ENCODE results near the gene HTR4. TPM values are rescaled to one million over a fixed set of nuclear protein-coding genes. Genes with fewer than 3 reads are reported as not detected.

Gene HTR4
- polyA plus RNA-seq, 3 donors = not detected

DNA sequence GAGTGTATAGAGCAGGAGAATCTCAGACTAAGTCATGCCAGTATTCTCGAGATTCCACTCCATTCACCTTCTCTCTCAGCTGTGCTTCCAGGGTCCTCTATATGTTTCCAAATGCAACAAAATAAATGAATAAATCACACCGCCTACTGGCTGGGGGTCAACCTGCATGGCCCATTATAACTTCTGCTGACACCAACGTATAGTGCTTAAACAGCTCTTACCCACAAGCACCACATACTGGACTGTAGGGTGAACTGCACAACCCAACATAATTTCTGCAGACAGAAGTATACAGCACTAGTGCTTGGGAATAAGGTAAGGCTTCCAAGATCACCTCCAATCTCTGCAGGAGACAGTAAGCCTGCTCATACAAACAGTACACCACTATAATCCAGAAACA lies 33.1 kb upstream of the HTR4 start:
- Histone ChIP-seq H2AFZ (ENCODE audit: insufficient read depth, low read depth, low read length, poor library complexity, severe bottlenecking) (no peak overlapping the region), H3K4me2 (replicated peaks; ENCODE audit: extremely low read depth, low read length, poor library complexity, severe bottlenecking) (no peak overlapping the region), H3K9ac (ENCODE audit: insufficient read depth, low read length, poor library complexity, severe bottlenecking) (no peak overlapping the region), H3K27ac (ENCODE audit: low read depth in 1 of 2, low read length in 2 of 2) (no peak overlapping the region), H3K4me1 (ENCODE audit: control insufficient read depth in 1 of 2, insufficient read depth in 2 of 2, low read length in 2 of 2) (no peaks in the 10 kb centered on the region), H3K79me2 (ENCODE audit: insufficient read depth, low read length) (no peaks in the 10 kb centered on the region), H4K20me1 (ENCODE audit: insufficient read depth, low read length) (no peaks in the 10 kb centered on the region), H3K9me3 (replicated peaks in 1 of 2; ENCODE audit: control insufficient read depth in 1 of 2, insufficient read depth in 1 of 2, low read length in 2 of 2) (no peaks in the 10 kb centered on the region), H3K36me3 (replicated peaks in 1 of 2; ENCODE audit: control insufficient read depth in 1 of 2, insufficient read depth in 2 of 2, low read length in 2 of 2) (no peaks in the 10 kb centered on the region), H3K27me3 (ENCODE audit: control insufficient read depth in 2 of 2, insufficient read depth in 2 of 2, low read length in 2 of 2) (no peaks in the 10 kb centered on the region), H3K4me3 (replicated peaks in 1 of 3; ENCODE audit: low read depth in 2 of 3, low read length in 3 of 3) (no peak overlapping the region)
- TF ChIP-seq, protein P1, sequence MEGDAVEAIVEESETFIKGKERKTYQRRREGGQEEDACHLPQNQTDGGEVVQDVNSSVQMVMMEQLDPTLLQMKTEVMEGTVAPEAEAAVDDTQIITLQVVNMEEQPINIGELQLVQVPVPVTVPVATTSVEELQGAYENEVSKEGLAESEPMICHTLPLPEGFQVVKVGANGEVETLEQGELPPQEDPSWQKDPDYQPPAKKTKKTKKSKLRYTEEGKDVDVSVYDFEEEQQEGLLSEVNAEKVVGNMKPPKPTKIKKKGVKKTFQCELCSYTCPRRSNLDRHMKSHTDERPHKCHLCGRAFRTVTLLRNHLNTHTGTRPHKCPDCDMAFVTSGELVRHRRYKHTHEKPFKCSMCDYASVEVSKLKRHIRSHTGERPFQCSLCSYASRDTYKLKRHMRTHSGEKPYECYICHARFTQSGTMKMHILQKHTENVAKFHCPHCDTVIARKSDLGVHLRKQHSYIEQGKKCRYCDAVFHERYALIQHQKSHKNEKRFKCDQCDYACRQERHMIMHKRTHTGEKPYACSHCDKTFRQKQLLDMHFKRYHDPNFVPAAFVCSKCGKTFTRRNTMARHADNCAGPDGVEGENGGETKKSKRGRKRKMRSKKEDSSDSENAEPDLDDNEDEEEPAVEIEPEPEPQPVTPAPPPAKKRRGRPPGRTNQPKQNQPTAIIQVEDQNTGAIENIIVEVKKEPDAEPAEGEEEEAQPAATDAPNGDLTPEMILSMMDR (IDR thresholded peaks at IDR 0.05) = no peak
- intact Hi-C loops (cut with micrococcal nuclease) = no loop called here
- H3K27me3 Mint-ChIP-seq (ENCODE audit: low read depth in 3 of 3) = peaks cover 0 to 3% (median 1%) of the 10 kb centered on the region in 3 donors
- WGBS (ENCODE audit: insufficient coverage) = 83% methylated on average over 1 of the region's 3 CpGs
- peaks cover 9 to 20% (median 12%) of the 10 kb centered on the region in 7 donors for H3K9me3 Mint-ChIP-seq
- DNase-seq = no peak
- peak overlapping the region in 1 of 7 donors; percentile 44 for H3K27ac Mint-ChIP-seq
- H3K36me3 Mint-ChIP-seq = no peaks in the 10 kb centered on the region
- no peaks in the 10 kb centered on the region for H3K4me1 Mint-ChIP-seq
- H3K4me3 Mint-ChIP-seq = no peak overlapping the region

DNA sequence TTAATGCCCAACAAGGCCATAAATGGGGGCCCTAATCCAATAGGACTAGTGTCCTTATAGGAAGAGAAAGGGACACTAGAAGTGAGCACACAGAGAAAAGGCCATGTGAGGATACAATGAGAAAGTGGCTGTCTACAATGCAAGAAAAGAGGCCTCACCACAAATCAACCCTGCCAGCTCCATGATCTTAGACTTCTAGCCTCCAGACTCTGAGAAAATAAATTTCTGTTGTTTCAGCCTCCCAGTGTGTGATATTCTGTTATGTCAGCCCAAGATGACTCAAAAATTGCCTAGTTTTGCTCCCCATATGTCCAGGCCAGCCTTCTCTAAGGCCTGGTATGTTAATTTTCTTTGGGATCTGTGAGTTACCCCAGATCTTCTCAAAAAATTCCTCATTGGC lies 32.3 kb upstream of the HTR4 start:
- Mint-ChIP-seq H3K9me3 (peaks cover 6 to 20% (median 12%) of the 10 kb centered on the region in 7 donors), H3K27ac (no peak overlapping the region), H3K4me1 (no peaks in the 10 kb centered on the region), H3K36me3 (no peaks in the 10 kb centered on the region), H3K27me3 (ENCODE audit: low read depth in 3 of 3) (peaks cover 0 to 5% (median 1%) of the 10 kb centered on the region in 3 donors), H3K4me3 (no peak overlapping the region)
- no peak overlapping the region for H2AFZ ChIP-seq (ENCODE audit: insufficient read depth, low read depth, low read length, poor library complexity, severe bottlenecking)
- no peak for DNase-seq
- intact Hi-C loops (cut with micrococcal nuclease) = no loop called here
- no peak overlapping the region for H3K4me3 ChIP-seq (replicated peaks in 1 of 3; ENCODE audit: low read depth in 2 of 3, low read length in 3 of 3)
- H3K79me2 ChIP-seq (ENCODE audit: insufficient read depth, low read length) = no peaks in the 10 kb centered on the region
- H4K20me1 ChIP-seq (ENCODE audit: insufficient read depth, low read length) = no peaks in the 10 kb centered on the region
- no peaks in the 10 kb centered on the region for H3K9me3 ChIP-seq (replicated peaks in 1 of 2; ENCODE audit: control insufficient read depth in 1 of 2, insufficient read depth in 1 of 2, low read length in 2 of 2)
- H3K27ac ChIP-seq (ENCODE audit: low read depth in 1 of 2, low read length in 2 of 2) = no peak overlapping the region
- H3K36me3 ChIP-seq (replicated peaks in 1 of 2; ENCODE audit: control insufficient read depth in 1 of 2, insufficient read depth in 2 of 2, low read length in 2 of 2) = no peaks in the 10 kb centered on the region
- TF ChIP-seq, protein P1 (IDR thresholded peaks at IDR 0.05) = no peak
- H3K4me1 ChIP-seq (ENCODE audit: control insufficient read depth in 1 of 2, insufficient read depth in 2 of 2, low read length in 2 of 2) = no peaks in the 10 kb centered on the region
- no peak overlapping the region for H3K9ac ChIP-seq (ENCODE audit: insufficient read depth, low read length, poor library complexity, severe bottlenecking)
- no peaks in the 10 kb centered on the region for H3K27me3 ChIP-seq (ENCODE audit: control insufficient read depth in 2 of 2, insufficient read depth in 2 of 2, low read length in 2 of 2)
- H3K4me2 ChIP-seq (replicated peaks; ENCODE audit: extremely low read depth, low read length, poor library complexity, severe bottlenecking) = no peak overlapping the region
